ENCODE results near the gene HAPLN3. TPM values are rescaled to one million over a fixed set of nuclear protein-coding genes. Genes with fewer than 3 reads are reported as not detected.

HAPLN3 gene
- total and polyA plus RNA-seq, 2 experiments from 2014 or later, result 4.5 to 6.7 TPM

- H3K27ac ChIP-seq, result no peak overlapping the region
- H3K27me3 ChIP-seq (replicated peaks; ENCODE audit: insufficient read depth), result peaks cover 25% of the 10 kb centered on the region
- in situ Hi-C loops (cut with MboI), result no loop called here
- no peaks in the 10 kb centered on the region for H3K79me2 ChIP-seq (ENCODE audit: insufficient read depth)
- H4K20me1 ChIP-seq (ENCODE audit: insufficient read depth), result no peaks in the 10 kb centered on the region
- H3K36me3 ChIP-seq (ENCODE audit: low read depth), result no peaks in the 10 kb centered on the region
- H3F3A ChIP-seq (ENCODE audit: insufficient read depth), result no peaks in the 10 kb centered on the region
- no peak overlapping the region for H3K4me2 ChIP-seq (ENCODE audit: unreplicated experiment)
- no peak overlapping the region for H2AFZ ChIP-seq
- no peak overlapping the region for H3K9ac ChIP-seq
- 41 to 44% methylated on average over 6 of the region's 6 CpGs for WGBS, 2 experiments (ENCODE audit: low coverage in 1 of 2, low lambda C conversion rate in 2 of 2, missing lambda C conversion rate in 2 of 2)
- H3K4me1 ChIP-seq (ENCODE audit: insufficient read depth), result no peaks in the 10 kb centered on the region
- no peaks in the 10 kb centered on the region for H3K9me3 ChIP-seq (ENCODE audit: low read depth)
- no peaks in the 10 kb centered on the region for H3K9me2 ChIP-seq (ENCODE audit: insufficient read depth)
- TF ChIP-seq EZH2phosphoT487 (IDR thresholded peaks at IDR 0.05; ENCODE audit: insufficient read depth, low read depth) (no peak), EZH2 (IDR thresholded peaks at IDR 0.05; ENCODE audit: insufficient read depth, poor library complexity, severe bottlenecking) (no peak)
- no peak for DNase-seq
- H3K4me3 ChIP-seq, result no peak overlapping the region
Observed at GRCh38 chr15:88865498-88866099, 29.7 kb downstream of the HAPLN3 start.

- Histone ChIP-seq H3K9me3 (ENCODE audit: low read depth) (no peaks in the 10 kb centered on the region), H3F3A (ENCODE audit: insufficient read depth) (no peaks in the 10 kb centered on the region), H4K20me1 (ENCODE audit: insufficient read depth) (no peaks in the 10 kb centered on the region), H3K36me3 (ENCODE audit: low read depth) (no peaks in the 10 kb centered on the region), H2AFZ (no peak overlapping the region), H3K9me2 (ENCODE audit: insufficient read depth) (no peaks in the 10 kb centered on the region), H3K27ac (no peak overlapping the region), H3K4me2 (ENCODE audit: unreplicated experiment) (no peak overlapping the region), H3K79me2 (ENCODE audit: insufficient read depth) (no peaks in the 10 kb centered on the region), H3K9ac (no peak overlapping the region), H3K4me3 (no peak overlapping the region), H3K4me1 (ENCODE audit: insufficient read depth) (no peaks in the 10 kb centered on the region), H3K27me3 (replicated peaks; ENCODE audit: insufficient read depth) (peaks cover 22% of the 10 kb centered on the region)
- DNase-seq, result no peak
- in situ Hi-C loops (cut with MboI), result no loop called here
- WGBS, 2 experiments (ENCODE audit: low coverage in 1 of 2, low lambda C conversion rate in 2 of 2, missing lambda C conversion rate in 2 of 2), result 27 to 28% methylated on average over 4 of the region's 4 CpGs
- TF ChIP-seq EZH2 (IDR thresholded peaks at IDR 0.05; ENCODE audit: insufficient read depth, poor library complexity, severe bottlenecking) (no peak), EZH2phosphoT487 (IDR thresholded peaks at IDR 0.05; ENCODE audit: insufficient read depth, low read depth) (no peak)
Observed at GRCh38 chr15:88864861-88865497, 30.4 kb downstream of the HAPLN3 start.

- Histone ChIP-seq H3K4me2 (ENCODE audit: unreplicated experiment) (no peak overlapping the region), H3K27me3 (replicated peaks; ENCODE audit: insufficient read depth) (peaks cover 31% of the 10 kb centered on the region), H3K9me3 (ENCODE audit: low read depth) (no peaks in the 10 kb centered on the region), H3K9me2 (ENCODE audit: insufficient read depth) (no peaks in the 10 kb centered on the region), H3K4me3 (no peak overlapping the region), H3K36me3 (ENCODE audit: low read depth) (no peaks in the 10 kb centered on the region), H3K27ac (no peak overlapping the region), H2AFZ (no peak overlapping the region), H4K20me1 (ENCODE audit: insufficient read depth) (no peaks in the 10 kb centered on the region), H3K79me2 (ENCODE audit: insufficient read depth) (no peaks in the 10 kb centered on the region), H3F3A (ENCODE audit: insufficient read depth) (no peaks in the 10 kb centered on the region), H3K9ac (no peak overlapping the region), H3K4me1 (ENCODE audit: insufficient read depth) (no peaks in the 10 kb centered on the region)
- in situ Hi-C loops (cut with MboI), result no loop called here
- 6 to 9% methylated on average over 1 of the region's 1 CpG for WGBS, 2 experiments (ENCODE audit: low coverage in 1 of 2, low lambda C conversion rate in 2 of 2, missing lambda C conversion rate in 2 of 2)
- no peak for DNase-seq
- TF ChIP-seq EZH2 (IDR thresholded peaks at IDR 0.05; ENCODE audit: insufficient read depth, poor library complexity, severe bottlenecking) (no peak), EZH2phosphoT487 (IDR thresholded peaks at IDR 0.05; ENCODE audit: insufficient read depth, low read depth) (no peak)
Observed at GRCh38 chr15:88863412-88863811, 31.9 kb downstream of the HAPLN3 start.

- Histone ChIP-seq H3K27me3 (replicated peaks; ENCODE audit: insufficient read depth) (peaks cover 38% of the 10 kb centered on the region), H3K9ac (no peak overlapping the region), H3K4me1 (ENCODE audit: insufficient read depth) (no peaks in the 10 kb centered on the region), H2AFZ (no peak overlapping the region), H3K9me2 (ENCODE audit: insufficient read depth) (no peaks in the 10 kb centered on the region), H3K36me3 (ENCODE audit: low read depth) (no peaks in the 10 kb centered on the region), H3K79me2 (ENCODE audit: insufficient read depth) (no peaks in the 10 kb centered on the region), H3F3A (ENCODE audit: insufficient read depth) (no peaks in the 10 kb centered on the region), H4K20me1 (ENCODE audit: insufficient read depth) (no peaks in the 10 kb centered on the region), H3K9me3 (ENCODE audit: low read depth) (no peaks in the 10 kb centered on the region), H3K4me2 (ENCODE audit: unreplicated experiment) (no peak overlapping the region), H3K27ac (no peak overlapping the region), H3K4me3 (no peak overlapping the region)
- TF ChIP-seq EZH2 (IDR thresholded peaks at IDR 0.05; ENCODE audit: insufficient read depth, poor library complexity, severe bottlenecking) (no peak), EZH2phosphoT487 (IDR thresholded peaks at IDR 0.05; ENCODE audit: insufficient read depth, low read depth) (no peak)
- in situ Hi-C loops (cut with MboI), result no loop called here
- no peak for DNase-seq
- WGBS, 2 experiments (ENCODE audit: low coverage in 1 of 2, low lambda C conversion rate in 2 of 2, missing lambda C conversion rate in 2 of 2), result 37 to 46% methylated on average over 7 of the region's 7 CpGs
Observed at GRCh38 chr15:88860212-88860611, 35.1 kb downstream of the HAPLN3 start.
